NOMO-1 (cell line): ENCODE results near the gene C10orf143.

Experiments used
- DNase-seq, 2 experiments: peaks; one replicate each; lab custom pipeline; 2025; ENCODE audit not compliant: unreplicated experiment in 2 of 2; lab: John Stamatoyannopoulos, UW

Gene C10orf143

DNA sequence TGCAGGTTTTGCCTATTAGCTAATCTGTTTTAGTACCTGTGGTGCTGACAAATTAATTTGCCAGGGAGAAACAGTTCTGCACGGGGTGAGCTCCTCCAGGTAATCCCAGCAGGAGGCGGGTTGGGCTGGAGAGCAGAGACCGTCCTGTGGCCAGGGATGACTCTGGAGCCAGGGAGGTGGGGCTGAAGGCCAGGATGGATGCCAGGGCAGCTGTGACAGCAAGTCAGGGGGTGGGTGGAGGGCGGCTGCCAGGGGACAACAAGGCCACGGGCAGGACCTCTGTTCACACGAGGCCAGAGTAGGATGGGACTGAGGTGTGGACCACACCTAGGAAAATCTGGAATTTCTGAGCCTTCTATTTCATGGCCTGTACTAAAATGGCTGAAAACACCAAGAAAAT, 48.9 kb downstream of the C10orf143 start:
- no peak for DNase-seq

DNA sequence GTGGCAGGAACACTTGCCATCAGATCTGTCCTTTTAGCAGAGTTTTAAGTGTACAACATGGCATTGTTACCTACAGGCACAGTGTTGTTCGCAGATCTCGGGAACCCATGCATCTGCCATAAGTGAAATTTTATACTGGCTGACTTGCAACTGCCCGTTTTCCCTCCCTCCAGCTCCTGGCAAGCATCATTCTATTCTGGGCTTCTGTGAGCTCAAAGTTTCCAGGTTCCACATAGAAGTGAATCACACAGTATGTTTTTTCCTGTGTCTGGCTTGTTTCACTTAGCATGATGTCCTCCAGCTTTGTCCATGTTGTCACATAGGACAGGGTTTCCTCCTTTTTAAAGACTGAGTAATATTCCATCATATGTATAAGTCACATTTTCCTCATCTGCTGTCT, 56.6 kb downstream of the C10orf143 start:
- DNase-seq: no peak

DNA sequence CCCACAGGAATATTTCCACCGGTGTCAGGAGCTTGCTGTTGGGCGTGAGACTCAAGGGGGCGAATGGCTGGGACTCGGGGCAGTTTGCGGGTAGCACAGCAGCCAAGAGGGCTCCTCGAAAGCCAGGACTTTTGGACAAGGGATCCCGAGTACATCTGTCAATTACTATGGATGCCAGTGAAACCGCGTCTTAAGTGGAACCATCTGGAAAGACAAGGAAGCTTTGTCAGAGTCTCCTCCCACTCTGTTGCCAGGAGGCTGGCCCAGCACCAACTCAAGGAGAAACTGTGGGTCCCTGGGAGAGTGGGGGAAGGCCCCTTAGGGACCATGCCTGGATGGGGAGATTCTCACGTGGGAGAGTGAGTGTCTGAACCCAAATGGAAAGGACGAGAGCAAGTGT, 57.1 kb downstream of the C10orf143 start:
- no peak for DNase-seq

DNA sequence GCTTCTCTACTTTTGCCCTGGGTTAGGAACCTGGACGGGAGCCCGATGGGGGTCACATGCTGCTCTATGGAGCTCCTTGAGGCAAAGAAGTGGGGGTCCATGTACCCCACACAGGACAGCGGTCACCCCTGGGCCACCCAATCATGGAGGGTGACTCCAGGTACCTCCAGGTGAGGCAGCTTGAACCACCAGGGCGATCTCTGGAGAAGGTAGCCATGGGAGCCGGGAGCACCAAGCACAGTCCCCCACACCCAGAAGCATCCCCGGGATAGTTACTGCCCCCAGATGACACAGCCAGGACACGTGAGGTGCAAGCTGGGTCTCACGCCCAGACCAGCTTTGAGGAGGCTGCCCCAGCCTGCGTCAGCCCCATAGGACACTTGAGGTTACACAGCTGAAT, 58.4 kb downstream of the C10orf143 start:
- no peak for DNase-seq

DNA sequence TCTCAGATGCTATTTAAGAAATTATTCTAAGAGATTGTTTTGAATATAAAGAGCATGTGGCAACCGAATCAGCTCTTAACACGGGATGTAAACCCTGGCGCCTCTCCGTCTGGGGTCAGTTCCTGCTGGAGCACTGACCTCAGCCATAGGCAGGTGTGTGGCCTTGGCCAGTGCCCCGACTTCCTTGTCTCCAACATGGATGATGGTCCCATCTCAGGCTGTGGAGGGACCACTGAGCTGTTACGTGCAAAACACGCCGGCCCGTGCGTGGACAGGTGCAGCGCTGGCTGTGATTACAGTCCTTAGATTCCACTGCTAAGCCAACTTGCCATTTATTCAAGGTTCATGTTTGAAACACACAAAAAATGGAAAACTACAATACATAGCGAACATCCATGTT, 59.9 kb downstream of the C10orf143 start:
- DNase-seq: no peak

DNA sequence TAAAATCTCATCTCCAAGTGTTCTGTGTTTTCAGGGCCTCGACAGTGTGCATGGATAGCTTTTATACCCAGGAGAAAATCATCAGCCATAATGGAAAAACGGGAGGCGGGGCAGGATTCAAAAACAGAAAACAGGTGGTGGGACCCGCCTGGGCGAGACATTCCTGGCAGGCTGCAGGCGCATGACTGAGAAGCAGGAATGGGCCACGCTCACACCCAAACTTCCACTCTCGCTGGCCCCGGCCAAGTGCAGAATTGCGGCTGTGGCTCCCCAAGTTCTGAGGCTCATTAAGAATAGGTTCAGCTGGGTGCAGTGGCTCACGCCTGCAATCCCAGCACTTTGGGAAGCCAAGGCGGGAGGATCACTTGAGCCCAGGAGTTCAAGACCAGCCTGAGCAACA, 60.6 kb downstream of the C10orf143 start:
- no peak for DNase-seq

DNA sequence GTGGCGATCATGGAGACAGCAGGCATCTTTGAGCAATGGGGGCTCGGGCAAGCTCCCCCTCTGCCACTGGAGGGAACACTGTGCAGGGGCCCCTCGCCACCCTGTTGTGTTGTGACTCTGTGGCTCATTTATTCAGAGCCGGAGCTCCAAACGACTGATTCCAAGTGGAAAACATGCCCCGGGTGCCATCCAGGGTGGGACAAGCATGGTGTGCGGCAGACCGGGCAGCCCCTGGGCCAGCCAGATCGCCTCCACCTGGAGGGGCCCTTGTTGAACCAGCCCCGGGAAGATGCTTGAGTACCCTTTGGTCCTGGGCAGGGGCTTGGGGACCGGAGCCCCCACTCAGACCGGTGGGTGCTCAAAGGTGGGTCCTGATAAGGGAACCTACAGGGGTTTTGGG, 61.4 kb downstream of the C10orf143 start:
- no peak for DNase-seq

DNA sequence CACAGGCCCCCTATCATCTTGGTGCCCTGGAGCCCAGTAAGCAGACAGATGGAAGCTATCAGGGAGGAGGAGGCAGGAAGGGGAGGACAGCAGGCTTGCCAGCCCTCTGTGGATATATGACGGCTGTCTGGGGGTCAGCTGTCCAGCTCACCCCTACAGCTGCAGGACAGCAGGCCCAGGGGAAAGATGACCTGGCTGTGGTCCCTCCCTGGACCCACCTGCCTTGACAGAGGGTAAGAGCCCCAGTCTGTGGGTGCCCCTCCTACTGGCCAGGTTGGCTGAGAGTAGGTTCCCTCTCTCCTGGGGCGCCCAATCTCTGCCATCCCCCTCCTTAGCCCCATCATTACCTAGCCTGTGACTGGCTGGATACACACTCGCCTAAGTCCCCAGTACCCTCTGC, 62.5 kb downstream of the C10orf143 start:
- no peak for DNase-seq

DNA sequence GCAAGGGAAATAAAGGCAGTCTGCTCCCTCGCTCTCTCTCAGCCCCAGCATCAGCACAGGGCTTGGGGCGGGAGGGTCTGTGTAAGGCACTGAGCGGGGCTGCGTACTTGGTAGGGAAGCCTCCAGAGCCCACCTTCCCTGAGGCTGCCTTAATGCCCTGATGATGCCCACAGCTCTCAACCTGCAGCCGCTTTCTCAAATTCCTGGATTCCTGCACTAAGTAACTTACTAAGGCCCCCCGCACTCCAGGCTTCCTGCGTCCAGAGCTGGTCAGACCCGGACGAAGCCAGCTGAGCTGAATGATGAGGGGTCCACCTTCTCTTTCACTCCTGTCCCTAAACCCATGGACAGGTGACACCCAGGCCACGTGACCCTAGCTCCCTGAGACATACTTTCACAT, 63.3 kb downstream of the C10orf143 start:
- no peak for DNase-seq

DNA sequence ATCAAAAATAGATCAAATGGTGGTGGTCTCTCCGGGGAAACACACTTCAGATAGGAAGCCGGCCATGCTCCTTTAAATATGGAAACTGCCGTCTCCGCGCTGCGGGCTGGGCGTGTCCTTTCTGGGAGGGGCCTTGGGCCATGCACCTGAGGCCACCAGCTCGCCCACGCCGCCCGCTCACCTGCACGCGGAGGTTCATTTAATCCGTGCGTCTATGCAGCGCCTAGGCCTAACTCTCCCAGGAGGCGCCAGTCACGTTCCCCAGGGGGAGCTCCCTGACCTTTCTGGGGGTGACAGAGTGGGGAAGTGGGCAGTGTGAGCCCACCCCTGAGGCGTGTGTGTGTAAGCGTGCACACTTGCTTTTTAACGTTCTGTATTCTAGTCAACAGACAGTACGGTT, 64.0 kb downstream of the C10orf143 start:
- no peak for DNase-seq

DNA sequence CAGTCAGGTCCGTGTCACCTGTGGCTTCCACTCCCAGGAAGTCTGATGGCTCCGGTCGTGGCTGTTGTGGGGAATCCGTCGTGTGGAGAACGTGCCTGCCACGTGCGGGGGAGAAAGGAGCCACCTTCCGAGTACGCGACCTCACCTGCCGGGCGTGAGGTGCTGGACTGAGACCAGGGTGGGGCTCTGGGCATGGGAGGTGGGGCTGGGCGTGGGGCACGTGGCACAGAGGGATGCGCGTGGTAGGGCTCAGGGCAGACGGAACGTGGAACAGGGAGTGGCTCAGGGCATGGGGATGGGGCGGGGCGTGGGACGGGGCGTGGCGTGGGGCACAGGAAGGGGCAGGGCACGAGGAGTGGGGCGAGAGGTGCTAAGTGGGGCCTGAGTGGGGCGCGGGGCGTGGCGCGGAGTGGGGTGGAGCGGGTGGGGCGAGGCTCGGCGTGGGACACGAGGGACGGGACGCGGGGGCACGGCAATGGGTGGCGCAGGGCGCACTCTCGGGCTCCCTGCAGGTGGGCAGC, 64.8 kb downstream of the C10orf143 start:
- DNase-seq: no peak

DNA sequence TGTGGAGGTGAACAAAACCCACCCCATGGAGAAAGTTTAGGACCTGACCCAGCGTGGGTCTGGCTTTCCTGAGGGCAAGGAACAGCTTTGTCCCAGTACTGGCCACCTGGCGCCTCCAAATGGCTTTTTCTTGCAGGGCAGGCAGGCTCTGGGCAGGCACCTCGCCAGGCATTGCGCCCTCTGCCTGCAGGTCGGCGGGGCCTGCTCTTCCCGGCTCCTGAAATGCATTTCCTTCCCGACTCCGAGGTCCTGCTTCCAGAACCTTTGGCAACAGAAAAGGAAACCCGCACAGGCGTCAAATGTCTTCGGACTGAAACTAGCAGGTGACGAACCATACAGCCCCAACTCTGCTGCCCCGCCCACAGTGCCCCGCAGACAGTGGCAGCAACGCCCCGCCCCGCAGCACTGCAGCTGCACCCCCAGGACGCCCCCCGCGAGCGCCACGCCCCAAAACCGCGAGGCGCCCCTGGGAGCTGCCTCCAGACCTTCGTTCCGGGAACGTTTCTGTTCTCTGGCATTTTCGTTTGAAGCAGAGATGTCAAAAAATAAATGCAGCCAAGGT, 65.5 kb downstream of the C10orf143 start:
- no peak for DNase-seq

DNA sequence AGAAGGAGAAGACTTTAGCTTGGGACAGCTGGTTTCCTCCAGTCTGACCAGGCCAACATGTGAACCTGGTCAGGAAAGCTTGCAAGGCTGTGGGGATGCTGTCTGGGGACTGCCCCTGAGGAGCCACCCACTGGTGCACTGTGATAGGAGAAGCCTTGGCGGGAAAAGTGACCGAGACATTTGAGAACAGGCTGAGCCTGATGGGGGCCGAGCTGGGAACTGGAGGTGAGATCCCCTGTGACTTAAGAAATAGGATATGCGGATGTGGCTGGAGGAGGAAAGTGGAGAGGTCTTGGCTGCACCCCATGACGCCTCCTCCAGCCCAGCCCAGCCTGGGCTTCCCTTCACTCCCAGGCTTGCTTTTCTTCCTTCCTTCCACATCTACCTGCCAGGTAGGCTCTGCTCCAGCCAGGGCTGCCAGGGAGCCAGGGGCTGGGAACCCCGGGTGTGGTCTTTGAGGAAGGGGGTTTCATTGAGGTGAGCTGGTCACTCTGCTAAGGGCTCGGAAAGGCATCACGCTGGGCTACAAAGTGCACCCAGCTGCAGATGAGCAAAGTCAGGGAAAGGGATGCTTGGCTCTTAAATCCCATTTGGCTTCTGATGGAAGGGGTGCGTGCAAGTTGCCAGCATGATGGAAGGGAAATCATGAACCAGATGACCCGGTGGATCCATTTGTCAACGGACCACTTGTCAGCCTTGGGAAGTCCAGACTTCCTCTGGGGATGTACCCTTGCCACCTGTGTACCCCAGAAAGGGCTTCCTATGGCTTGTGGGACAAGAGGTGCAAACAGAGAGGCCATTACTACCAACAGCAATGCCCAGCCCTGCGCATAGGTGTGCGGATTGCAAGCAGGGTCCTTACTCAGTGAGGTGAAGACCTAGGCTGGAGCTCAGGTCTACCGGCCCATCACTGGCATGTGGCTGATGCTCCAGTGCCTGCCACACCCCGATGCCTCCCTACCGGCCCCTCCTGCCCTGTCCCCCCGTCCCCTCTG, 66.3 kb downstream of the C10orf143 start:
- no peak for DNase-seq

DNA sequence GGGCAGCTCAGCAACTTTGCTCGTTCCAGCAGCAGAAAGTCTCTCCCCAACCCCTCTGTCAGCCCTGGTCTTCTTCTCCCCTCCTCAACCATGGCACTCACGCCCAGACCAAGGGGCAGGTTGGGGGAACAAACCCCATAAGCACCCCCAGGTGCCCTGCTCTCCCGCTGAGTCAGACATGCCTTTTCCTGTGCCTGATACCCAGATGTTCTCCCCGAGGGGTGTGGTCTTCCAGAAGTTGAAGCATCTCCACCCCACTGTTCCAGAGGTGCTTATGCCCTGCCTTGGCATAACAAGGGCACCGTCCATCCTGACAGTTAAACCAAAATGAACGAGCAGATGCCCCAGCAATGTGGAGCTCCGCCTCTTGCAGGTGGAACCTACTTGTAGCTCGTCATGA, 67.1 kb downstream of the C10orf143 start:
- DNase-seq: no peak

DNA sequence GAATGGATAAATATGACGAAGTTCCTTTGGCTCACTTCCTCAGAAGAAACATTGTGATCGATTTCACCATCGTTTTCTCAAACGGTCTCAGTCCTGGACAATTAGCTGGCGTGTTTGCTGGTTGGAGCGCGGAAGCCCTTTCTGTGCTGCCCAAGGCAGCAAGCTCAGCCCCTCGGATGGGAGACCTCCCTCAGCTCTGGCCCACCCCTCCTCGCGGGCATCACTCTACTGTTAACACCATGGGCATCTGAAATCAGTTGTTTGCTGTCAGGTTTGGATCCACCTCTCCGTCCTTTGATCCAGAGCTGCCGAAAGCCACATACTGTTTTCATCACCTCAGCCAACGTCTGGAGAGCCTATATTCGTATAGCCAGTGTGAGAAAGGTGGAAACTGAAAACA, 68.2 kb downstream of the C10orf143 start:
- no peak for DNase-seq

DNA sequence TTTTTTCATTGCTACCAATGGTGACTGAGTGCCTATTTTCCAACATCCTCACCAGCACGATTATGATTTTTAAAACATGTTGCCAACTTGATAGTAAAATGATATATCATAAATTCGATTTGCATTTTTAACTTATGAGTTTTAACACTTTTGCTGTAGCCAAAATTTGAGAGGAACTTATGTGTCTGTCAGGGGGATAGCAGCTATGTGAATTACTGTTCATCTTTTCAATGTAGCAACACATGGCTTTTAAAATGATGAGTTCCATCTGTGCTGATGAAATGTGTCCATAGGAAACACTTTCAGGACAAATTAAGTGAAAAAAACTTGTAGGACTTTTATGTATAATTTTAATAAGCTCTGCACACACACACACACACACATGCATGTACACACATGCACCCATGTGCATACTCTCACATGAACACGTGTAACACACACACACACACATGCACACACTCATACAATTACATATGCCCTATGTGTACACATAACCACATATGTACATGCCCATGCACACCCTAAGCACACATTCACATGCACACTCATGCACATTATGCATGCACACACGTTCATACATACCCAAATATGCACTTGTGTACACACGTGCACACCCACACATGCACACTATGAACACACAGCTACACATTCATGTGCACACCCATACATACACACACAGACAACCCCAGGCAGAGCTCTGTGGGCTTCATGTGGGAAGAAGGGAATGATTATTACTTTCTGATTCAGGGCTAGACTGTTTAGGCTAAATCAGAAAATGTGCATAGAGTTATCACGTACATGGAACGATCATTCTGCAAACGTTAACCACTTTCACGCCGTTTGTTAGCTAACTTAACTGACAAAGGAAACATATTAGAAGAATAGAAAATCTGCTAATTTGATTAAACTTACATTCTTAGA, 68.9 kb downstream of the C10orf143 start:
- DNase-seq: no peak

DNA sequence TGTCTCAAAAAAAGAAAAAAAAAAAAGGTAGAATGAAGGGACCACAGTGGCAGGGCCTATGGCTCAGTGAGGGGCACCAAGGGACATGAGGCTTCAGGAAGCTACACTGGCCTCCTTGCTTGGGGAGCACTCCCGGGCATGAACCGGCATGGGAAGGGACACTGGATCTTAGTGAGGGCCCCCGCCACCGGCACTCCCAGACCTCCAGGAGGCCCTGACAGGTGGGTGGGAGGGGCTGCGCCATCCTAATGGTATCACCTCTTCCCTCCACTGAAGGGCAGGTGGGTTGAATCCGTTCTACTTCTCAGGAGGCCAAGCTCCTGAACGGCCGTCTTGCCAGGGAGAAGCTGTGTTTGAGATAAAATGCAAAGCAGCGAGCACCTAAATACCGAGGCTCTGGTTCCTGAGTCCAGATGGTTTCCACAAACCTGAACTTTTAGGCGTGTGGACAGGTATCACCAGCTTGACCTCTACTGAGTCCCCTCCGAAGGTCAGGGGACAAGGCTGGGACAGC, 69.8 kb downstream of the C10orf143 start:
- no peak for DNase-seq

DNA sequence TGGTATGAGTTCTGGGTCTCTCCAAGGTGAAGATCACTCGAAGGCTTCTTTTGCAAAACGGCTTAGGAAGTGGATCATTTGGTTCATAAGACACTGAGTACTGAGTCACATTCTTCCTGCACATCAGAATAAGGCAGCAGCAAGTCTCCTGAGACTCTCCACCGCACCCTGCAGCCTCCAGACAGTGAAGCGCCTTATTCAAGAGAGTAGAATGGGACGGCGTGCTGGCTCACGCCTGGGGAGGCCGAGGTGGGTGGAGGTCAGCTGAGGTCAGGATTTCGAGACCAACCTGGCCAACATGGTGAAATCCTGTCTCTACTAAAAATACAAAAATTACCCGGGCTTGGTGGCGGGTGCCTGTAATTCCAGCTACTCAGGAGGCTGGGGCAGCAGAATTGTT, 70.3 kb downstream of the C10orf143 start:
- DNase-seq: no peak

DNA sequence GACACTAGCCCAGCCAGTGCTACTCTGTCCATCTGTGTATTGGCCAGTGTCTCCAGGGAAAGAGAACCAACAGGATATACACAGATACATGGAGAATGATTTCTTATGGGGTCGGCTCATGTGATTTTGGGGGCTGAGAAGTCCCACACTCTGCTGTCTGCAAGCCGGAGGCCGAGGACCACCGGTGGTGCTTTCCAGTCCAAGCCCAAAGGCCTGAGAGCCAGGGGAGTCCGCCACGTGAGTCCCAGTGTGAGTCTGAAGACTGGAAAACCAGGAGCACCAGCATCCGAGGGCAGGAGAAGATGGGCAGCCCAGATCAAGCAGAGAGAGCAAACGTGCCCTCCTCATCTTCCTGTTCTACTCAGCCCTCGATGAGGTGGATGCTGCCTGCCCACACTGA, 71.5 kb downstream of the C10orf143 start:
- DNase-seq: no peak

DNA sequence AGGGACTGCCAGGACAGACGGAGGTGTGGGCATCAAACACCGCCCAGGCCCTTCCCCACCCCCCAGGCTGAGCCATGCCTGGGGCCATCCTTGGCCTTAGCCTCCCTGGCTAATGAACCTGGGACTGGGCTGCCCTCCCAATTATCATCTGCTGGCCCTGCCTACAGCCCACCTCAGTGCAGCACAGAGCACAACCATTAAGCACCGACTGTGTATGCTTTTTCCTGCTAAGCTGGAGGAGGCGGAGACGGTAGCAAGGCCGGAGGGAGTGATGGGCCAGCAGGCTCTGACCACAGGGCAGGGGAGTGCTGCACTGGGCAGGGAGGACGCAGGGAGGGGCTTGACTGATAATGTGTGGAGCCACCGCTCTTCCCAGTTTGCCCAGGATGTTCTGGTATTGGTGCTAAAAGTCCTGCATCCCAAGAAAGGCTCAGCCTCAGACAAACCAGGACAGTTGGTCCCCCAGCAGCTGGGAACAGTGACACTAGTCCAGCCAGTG, 72.0 kb downstream of the C10orf143 start:
- DNase-seq: no peak
